KOPT-K1 (cell line): Measurements from ENCODE around the gene MMGT1.

Experiments
- H3K27ac ChIP-seq: fragments of 200-600 bp; sonication (generic); 2 replicates; pipeline ENCODE4 v1.5.1; 2016; ENCODE audit warnings: antibody characterized with exemption, mild to moderate bottlenecking, low read depth, low read length; ENCODE audit not compliant: poor library complexity, severe bottlenecking
- H3K36me3 ChIP-seq: fragments of 200-600 bp; sonication (generic); 2 replicates; pipeline ENCODE4 v1.5.1; 2017; ENCODE audit warnings: antibody characterized with exemption, mild to moderate bottlenecking, low read length, moderate library complexity; ENCODE audit not compliant: insufficient read depth
- H3K9me3 ChIP-seq: fragments of 200-600 bp; sonication (generic); 2 replicates; pipeline ENCODE4 v1.5.1; 2017; ENCODE audit warnings: antibody characterized with exemption, low read length, mild to moderate bottlenecking; ENCODE audit not compliant: insufficient read depth, poor library complexity, severe bottlenecking

MMGT1 gene

GRCh38 chrX:135973548-135974278, at the start of gene MMGT1:
MMGT1 (minus strand) TSS chrX:135973988; CDS start chrX:135973675, 313 bp downstream.
- Histone ChIP-seq H3K36me3 (peaks cover 6% of the 10 kb centered on the region; the same call in 1 of the 2 replicates), H3K27ac (peak within 1 kb of the TSS; percentile 92), H3K9me3 (no peaks in the 10 kb centered on the region)

- H3K27ac ChIP-seq: no peak overlapping the region
- no peaks in the 10 kb centered on the region for H3K9me3 ChIP-seq
- peaks cover 35% of the 10 kb centered on the region for H3K36me3 ChIP-seq
These were observed 48.1 kb upstream of the MMGT1 start for GRCh38 chrX:136021903-136022302.

GRCh38 chrX:136021160-136021559, 47.4 kb upstream of the MMGT1 start:
- Histone ChIP-seq H3K27ac (no peak overlapping the region), H3K9me3 (no peaks in the 10 kb centered on the region), H3K36me3 (peaks cover 38% of the 10 kb centered on the region)

GRCh38 chrX:136019226-136019625, 45.4 kb upstream of the MMGT1 start:
- Histone ChIP-seq H3K36me3 (peaks cover 38% of the 10 kb centered on the region), H3K27ac (no peak overlapping the region), H3K9me3 (no peaks in the 10 kb centered on the region)

GRCh38 chrX:136016881-136017280, 43.1 kb upstream of the MMGT1 start:
- H3K9me3 ChIP-seq: no peaks in the 10 kb centered on the region
- peaks cover 54% of the 10 kb centered on the region for H3K36me3 ChIP-seq
- no peak overlapping the region for H3K27ac ChIP-seq

- no peak overlapping the region for H3K27ac ChIP-seq
- H3K36me3 ChIP-seq: peaks cover 56% of the 10 kb centered on the region
- no peaks in the 10 kb centered on the region for H3K9me3 ChIP-seq
These were observed 41.2 kb upstream of the MMGT1 start for GRCh38 chrX:136015016-136015415.

- Histone ChIP-seq H3K27ac (no peak overlapping the region), H3K36me3 (no peaks in the 10 kb centered on the region), H3K9me3 (no peaks in the 10 kb centered on the region)
These were observed 14.5 kb upstream of the MMGT1 start for GRCh38 chrX:135988245-135988644.

GRCh38 chrX:135985973-135986310, 12.2 kb upstream of the MMGT1 start:
- H3K36me3 ChIP-seq: no peaks in the 10 kb centered on the region
- peak overlapping the region; percentile 76 for H3K27ac ChIP-seq
- no peaks in the 10 kb centered on the region for H3K9me3 ChIP-seq

- Histone ChIP-seq H3K9me3 (no peaks in the 10 kb centered on the region), H3K27ac (peak within 1 kb of the TSS; percentile 76), H3K36me3 (no peaks in the 10 kb centered on the region)
These were observed 11.6 kb upstream of the MMGT1 start, which contains the start of gene SLC9A6 for GRCh38 chrX:135985157-135985972. SLC9A6 (plus strand) TSS chrX:135985435; CDS start chrX:135985659, 224 bp downstream.

GRCh38 chrX:135984791-135985156, 11.0 kb upstream of the MMGT1 start:
- Histone ChIP-seq H3K9me3 (no peaks in the 10 kb centered on the region), H3K36me3 (no peaks in the 10 kb centered on the region), H3K27ac (peak overlapping the region; percentile 76)

- peak overlapping the region; percentile 76 for H3K27ac ChIP-seq
- no peaks in the 10 kb centered on the region for H3K9me3 ChIP-seq
- no peaks in the 10 kb centered on the region for H3K36me3 ChIP-seq
These were observed 10.5 kb upstream of the MMGT1 start for GRCh38 chrX:135984256-135984655.

- Histone ChIP-seq H3K27ac (peak overlapping the region; percentile 36), H3K9me3 (no peaks in the 10 kb centered on the region), H3K36me3 (no peaks in the 10 kb centered on the region)
These were observed 9.1 kb upstream of the MMGT1 start for GRCh38 chrX:135982860-135983259.

GRCh38 chrX:135981668-135982067, 7.9 kb upstream of the MMGT1 start:
- H3K27ac ChIP-seq: no peak overlapping the region

GRCh38 chrX:135981010-135981409, 7.2 kb upstream of the MMGT1 start:
- Histone ChIP-seq H3K27ac (no peak overlapping the region), H3K36me3 (no peaks in the 10 kb centered on the region), H3K9me3 (no peaks in the 10 kb centered on the region)

More at GRCh38 chrX:135981668-135982067, 7.9 kb upstream of the MMGT1 start:
- Histone ChIP-seq H3K36me3 (no peaks in the 10 kb centered on the region), H3K9me3 (no peaks in the 10 kb centered on the region)

GRCh38 chrX:135977611-135978010, 3.8 kb upstream of the MMGT1 start:
- Histone ChIP-seq H3K9me3 (no peaks in the 10 kb centered on the region), H3K36me3 (no peaks in the 10 kb centered on the region), H3K27ac (no peak overlapping the region)
